ENCODE measurements around the gene SSC4D.
A peak's percentile ranks its signal among the peaks of the same experiment; 100 is the strongest.
"Not testable (repeated sequence)": the region's sequence is repeated elsewhere in the genome, so short reads cannot be mapped to it uniquely, and the experiment has no call there.

SSC4D gene

DNA sequence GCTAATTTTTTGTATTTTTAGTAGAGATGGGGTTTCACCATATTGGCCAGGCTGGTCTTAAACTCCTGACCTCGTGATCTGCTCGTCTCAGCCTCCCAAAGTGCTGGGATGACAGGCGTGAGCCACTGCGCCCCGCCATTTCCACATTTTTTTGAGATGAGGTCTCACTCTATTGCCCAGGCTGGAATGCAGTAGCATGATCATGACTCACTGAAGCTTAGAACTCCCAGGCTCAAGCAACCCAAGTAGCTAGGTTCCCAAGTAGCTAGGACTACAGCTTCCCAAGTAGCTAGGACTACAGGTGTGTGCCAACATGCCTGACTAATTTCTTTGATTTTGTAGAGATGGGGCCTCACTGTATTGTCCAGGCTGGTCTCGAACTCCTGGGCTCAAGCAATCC, 11.6 kb upstream of the SSC4D start:
- DNase-seq (ENCODE audit: low spot score) = not testable (repeated sequence)

DNA sequence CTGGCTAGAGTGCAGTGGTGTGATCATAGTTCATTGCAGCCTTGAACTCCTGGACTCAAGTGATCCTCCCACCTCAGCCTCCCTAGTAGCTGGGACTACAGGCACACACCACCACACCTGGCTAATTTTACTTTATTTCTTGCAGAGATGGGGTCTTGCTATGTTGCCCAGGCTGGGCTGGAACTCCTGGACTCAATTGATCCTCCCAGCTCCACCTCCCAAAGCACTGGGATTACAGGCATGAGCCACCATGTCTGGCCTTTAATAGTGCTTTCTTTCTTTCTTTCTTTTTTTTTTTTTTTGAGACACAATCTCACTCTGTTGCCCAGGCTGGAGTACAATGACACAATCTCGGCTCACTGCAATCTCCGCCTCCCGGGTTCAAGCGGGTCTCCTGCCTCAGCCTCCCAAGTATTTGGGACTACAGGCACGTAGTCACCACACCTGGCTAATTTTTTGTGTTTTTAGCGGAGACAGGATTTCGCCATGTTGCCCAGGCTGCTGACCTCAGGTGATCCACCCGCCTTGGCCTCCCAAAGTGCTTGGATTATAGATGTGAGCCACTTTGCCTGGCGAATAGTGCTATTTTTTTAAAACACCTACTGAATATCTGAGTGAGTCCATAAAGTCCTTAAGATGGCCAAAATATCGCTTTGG, 8.3 kb upstream of the SSC4D start:
- DNase-seq (ENCODE audit: low spot score) = not testable (repeated sequence)

DNA sequence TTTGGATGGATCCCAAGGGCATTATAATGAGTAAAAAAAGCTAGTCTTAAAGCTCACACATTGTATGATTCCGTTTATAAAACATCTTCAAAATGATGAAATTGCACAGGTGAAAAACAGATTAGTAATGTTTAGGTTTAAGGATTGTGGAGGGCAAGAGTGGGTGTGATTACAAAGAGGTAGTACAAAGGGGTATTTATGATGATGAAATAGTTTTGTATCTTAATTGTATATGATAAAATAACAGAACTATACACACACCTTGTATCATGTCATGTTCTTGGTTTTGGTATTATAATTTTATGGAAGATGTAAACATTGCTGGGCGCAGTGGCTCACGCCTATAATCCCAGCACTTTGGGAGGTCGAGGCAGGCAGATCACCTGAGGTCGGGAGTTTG, 2.8 kb upstream of the SSC4D start:
- no peak for DNase-seq (ENCODE audit: low spot score)

GRCh38 chr7:76411626-76412025, 2.1 kb upstream of the SSC4D start:
- DNase-seq (ENCODE audit: low spot score) = no peak

DNA sequence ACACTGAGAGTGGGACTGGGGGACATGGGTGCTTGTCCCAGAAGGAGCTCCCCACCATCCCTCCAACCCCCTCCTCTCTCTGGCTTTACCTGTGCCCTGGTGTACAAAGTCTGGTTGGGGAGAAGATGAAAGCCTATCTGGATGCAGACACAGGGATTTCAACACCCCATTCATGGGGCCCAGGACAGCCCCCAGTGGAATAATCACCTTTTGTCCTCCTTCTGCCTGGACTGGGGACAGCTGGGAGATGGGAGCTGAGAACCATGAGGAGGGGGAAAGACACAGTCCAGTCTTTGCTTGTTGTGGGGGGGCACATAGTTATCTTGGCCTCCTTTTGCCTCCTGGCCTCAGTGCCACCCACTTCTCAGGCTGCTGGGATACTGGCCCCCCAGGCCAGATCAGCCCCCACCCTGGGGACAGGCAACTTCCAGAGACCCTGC, 1.4 kb downstream of the SSC4D start:
- no peak for DNase-seq (ENCODE audit: low spot score)

DNA sequence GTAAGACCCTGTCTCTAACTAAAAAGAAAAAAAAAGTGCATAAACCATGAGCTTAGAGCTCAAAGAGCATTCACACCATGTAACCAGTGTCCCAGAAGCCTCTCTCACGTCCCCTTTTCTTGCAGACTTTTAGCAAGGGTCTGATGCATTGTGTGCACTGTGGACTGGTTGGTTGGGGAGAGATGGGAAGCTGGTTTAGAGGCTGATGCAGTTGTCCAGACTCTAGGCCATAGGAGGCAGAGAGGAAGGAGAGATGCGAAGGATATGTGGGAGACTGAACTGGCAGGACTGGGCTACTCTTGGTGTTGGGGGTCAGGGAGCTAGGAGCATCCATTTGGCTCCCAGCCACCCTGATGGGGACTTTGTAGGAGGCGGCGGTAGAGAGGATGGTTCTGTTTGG, 1.8 kb downstream of the SSC4D start:
- DNase-seq (ENCODE audit: low spot score) = no peak

DNA sequence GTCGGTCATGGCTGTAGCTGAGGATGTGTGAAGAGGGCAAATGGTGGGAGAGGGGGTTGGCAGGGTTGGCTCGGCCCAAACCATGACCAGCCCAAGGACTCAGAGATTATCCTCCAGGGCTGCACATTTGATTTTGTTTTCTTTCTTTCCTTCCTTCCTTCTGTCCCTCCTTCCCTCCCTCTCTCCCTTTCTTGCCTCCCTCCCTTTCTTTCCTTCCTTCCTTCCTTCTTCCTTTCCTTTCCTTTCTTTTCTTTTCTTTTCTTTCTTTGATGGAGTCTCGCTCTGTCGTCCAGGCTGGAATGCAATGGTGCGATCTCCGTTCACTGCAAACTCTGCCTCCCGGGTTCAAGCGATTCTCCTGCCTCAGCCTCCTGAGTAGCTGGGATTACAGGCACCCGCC, 3.8 kb downstream of the SSC4D start:
- DNase-seq (ENCODE audit: low spot score) = no peak

DNA sequence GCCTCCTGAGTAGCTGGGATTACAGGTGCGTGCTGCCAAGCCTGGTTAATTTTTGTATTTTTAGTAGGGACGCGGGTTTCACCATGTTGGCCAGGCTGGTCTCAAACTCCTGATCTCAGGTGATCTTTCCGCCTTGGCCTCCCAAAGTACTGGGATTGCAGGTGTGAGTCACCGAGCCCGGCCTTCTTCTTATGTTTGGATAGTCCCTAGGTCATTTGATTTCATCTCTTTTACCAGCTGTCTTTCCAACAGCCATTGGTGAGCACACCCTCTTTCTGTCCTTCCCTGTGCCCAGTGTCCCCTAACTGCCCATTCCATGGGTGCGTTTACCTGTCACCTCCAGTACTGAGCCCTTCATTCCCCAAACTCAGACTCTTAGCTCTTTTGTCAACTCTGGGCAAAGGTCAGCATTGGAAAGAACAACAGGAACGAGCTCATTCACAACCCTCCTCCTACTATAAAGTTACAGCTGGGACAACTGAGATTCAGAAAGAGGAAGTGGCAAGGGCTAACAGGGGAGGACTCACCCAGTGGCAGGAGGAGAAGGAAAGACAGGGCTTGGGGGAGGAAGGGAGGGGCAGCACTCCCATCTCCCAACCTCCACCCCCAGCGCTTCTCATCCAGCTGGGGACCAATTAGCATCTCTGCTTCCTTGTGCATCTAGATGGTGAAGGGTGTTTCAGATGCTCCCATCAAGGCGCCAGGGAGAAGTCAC, 5.6 kb downstream of the SSC4D start:
- DNase-seq (ENCODE audit: low spot score) = no peak

GRCh38 chr7:76403097-76403496, 6.4 kb downstream of the SSC4D start:
- DNase-seq (ENCODE audit: low spot score) = not testable (repeated sequence)

- no peak for DNase-seq (ENCODE audit: low spot score)
These were observed 9.2 kb downstream of the SSC4D start for GRCh38 chr7:76400248-76400647.

- peak; percentile 84 for DNase-seq (ENCODE audit: low spot score)
These were observed 11.9 kb downstream of the SSC4D start for GRCh38 chr7:76397409-76398183.

GRCh38 chr7:76396864-76397263, 12.6 kb downstream of the SSC4D start:
- no peak for DNase-seq (ENCODE audit: low spot score)

GRCh38 chr7:76395965-76396726, 13.4 kb downstream of the SSC4D start:
- DNase-seq (ENCODE audit: low spot score) = no peak

DNA sequence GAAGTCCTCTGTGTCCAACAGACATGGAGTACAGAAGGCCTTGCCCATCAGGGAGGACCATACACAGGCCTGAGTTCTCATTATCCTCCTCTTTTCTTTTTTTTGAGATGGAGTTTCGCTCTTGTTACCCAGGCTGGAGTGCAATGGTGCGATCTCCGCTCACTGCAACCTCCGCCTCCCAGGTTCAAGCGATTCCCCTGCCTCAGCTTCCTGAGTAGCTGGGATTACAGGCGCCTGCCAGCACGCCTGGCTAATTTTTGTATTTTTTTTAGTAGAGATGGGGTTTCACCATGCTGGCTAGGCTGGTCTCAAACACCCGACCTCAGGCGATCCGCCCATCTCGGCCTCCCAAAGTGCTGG, 13.9 kb downstream of the SSC4D start:
- DNase-seq (ENCODE audit: low spot score) = not testable (repeated sequence)

DNA sequence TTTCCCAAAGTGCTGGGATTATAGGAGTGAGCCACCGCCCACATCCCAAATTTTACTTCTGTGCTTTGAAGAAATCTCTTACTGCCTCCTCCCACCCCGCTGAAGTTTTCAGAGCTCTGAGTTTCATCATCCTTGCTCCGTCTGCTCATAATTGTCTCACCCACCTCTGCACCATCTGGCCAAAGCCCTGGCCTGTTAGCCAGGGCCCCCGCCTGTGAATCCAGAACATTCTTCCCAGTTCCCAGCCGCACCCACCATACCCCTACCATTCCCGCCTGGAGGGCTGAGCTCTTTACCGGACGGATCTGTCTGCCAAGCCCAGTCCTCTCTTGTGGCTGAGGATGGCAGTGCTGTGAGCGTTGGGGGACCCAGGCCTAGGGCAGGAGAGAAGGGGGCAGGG, 14.5 kb downstream of the SSC4D start:
- DNase-seq (ENCODE audit: low spot score) = no peak

DNA sequence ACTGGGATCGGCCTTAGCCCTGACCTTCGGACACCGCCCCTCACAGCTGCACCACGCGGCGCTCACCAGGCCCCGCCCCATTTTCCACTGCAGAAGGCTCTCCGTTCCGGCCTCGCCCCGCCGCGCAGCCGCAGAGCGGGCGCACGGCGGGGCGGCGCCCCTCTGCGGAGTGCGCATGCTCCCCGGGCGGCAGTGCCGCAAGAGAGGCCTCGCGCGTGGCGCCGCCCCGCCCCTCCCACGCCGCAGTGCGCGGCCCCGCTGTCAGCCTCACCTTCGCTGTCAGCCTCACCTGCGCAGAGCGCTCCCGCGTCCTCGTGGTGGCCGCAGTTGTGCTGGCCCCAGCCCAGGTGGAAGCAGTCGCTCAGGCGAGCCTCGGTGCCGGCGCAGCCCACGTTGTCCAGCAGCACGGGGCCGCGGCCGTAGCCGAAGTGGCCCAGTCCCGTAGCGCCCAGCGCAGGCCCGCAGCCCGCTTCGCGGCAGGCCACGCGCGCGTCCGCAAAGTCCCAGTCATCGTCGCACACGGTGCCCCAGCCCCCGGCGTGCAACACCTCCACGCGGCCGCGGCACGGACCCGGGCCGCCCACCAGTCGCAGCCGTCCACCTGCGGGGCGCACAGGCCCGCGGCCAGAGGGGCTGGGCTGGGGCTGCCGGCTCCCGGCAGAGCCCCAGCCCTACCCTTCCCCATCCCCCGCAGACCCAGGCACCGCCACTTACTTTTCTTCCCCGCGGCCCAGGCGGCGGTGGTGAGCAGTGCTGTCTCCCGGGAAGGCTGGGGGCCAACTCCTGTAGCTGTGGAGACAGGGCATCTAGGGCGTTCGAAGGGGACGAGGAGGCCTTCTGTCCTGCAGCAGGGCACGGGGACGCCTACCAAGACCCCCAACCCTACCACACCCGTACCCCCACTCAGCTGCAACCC, 16.1 kb downstream of the SSC4D start:
- peak; percentile 92 for DNase-seq (ENCODE audit: low spot score)

DNA sequence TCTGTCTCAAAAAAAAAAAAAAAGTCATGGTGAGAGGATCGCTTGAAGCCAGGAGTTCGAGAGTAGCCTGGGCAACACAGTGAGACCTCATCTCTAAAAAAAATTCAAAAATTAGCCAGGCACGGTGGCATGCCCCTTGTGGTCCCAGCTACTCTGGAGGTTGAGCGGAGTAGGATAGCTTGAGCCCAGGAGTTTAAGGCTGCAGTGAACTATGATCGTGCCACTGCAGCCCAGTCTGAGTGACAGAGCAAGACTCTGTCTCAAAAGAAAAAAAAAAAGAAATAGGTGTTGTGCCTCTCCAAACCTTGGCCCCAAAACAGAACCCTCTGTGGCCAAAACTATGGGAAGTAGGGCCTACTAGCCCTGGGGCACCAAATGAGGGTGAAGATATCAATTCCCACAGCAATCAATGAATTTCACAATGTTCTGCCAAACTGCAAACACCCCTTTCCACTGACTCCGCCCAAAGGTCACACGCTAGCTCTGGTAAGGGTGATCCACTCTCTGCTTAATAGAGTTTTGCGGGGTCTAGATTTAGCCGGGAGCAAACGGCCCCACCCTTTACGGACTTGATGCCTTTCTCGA, 16.9 kb downstream of the SSC4D start:
- no peak for DNase-seq (ENCODE audit: low spot score)

- no peak for DNase-seq (ENCODE audit: low spot score)
These were observed 19.4 kb downstream of the SSC4D start for GRCh38 chr7:76390092-76390491.

- DNase-seq (ENCODE audit: low spot score) = not testable (repeated sequence)
These were observed 21.7 kb downstream of the SSC4D start for GRCh38 chr7:76387789-76388188.

GRCh38 chr7:76386691-76387260, 22.7 kb downstream of the SSC4D start:
- DNase-seq (ENCODE audit: low spot score) = no peak

Measured in activated CD4-positive, alpha-beta T cell treated with anti-CD3 and anti-CD28 coated beads, Interleukin-2, Interleukin-4, amounts not matched to agents 100 ng/mL and 50 ng/mL, durations not matched to agents 16 hours and 8 hours (primary cell).